GM12878 (cell line): ENCODE results near the gene EPB41. TPM values are rescaled to one million over a fixed set of nuclear protein-coding genes. Genes with fewer than 3 reads are reported as not detected.
"Not testable (repeated sequence)": the region's sequence is repeated elsewhere in the genome, so short reads cannot be mapped to it uniquely, and the experiment has no call there.

Experiments used
- ATAC-seq: fragments of 200-7000 bp; cut with Tn5 transposase; 3 replicates; pipeline ENCODE4 v1.9.1; 2020; ENCODE audit warnings: mild to moderate bottlenecking, moderate library complexity
- BruUV-seq: library from RNA; stranded (reverse); fragments of 400-500 nt; replicated peaks from 2 replicates; lab custom pipeline; 2021; lab: Mats Ljungman, UMichigan
- CTCF ChIA-PET: fragments of 300-600 bp; sonication (Branson Sonifier 250); formaldehyde crosslinking; extraction: SDS; loops from one replicate; lab custom pipeline; 2021; ENCODE audit warnings: inconsistent platforms; lab: Yijun Ruan, JAX
- POLR2A ChIA-PET: fragments of 350-600 bp; formaldehyde crosslinking; extraction: SDS; loops from one replicate; lab custom pipeline; 2021; ENCODE audit warnings: inconsistent platforms; lab: Charles Lee
- RAD21 ChIA-PET: fragments of 300-600 bp; sonication (Branson Sonifier 250); formaldehyde crosslinking; loops from one replicate; lab custom pipeline; 2023; ENCODE audit warnings: antibody characterized with exemption; ENCODE audit not compliant: unreplicated experiment; lab: Charles Lee
- SMC1A ChIA-PET: fragments of 300-600 bp; sonication (Branson Sonifier 250); formaldehyde crosslinking; loops from one replicate; lab custom pipeline; 2023; ENCODE audit not compliant: unreplicated experiment, uncharacterized antibody; lab: Charles Lee
- DNase-seq: peaks from one replicate; pipeline ENCODE4 v3.0.0-alpha.2; 2011; ENCODE audit warnings: low read depth, low spot score
- FAIRE-seq: peaks from 3 replicates; lab custom pipeline; 2011; peaks lifted over from hg19 to GRCh38; lab: Jason Lieb, UNC
- H2AFZ ChIP-seq: 2 replicates; pipeline ENCODE4 v1.6.0; 2011; ENCODE audit warnings: low read depth, low read length, control low read depth; ENCODE audit not compliant: control insufficient read depth
- H3K27ac ChIP-seq: 2 replicates; pipeline ENCODE4 v1.5.1; 2011; ENCODE audit warnings: control low read depth; ENCODE audit not compliant: control insufficient read depth, insufficient read depth
- H3K27me3 ChIP-seq, 2 experiments: replicated peaks in 1 of 2; 2 replicates each; pipeline versions ENCODE4 v1.6.0 to v1.6.1; 2011; ENCODE audit warnings: low read length in 1 of 2; ENCODE audit not compliant: control insufficient read depth in 2 of 2, insufficient read depth in 2 of 2
- H3K36me3 ChIP-seq, 2 experiments: 2 replicates each; pipeline ENCODE4 v1.5.1; 2011; ENCODE audit warnings: low read length in 1 of 2; ENCODE audit not compliant: control insufficient read depth in 2 of 2, insufficient read depth in 2 of 2
- H3K4me1 ChIP-seq: 2 replicates; pipeline ENCODE4 v1.6.1; 2011; ENCODE audit warnings: mild to moderate bottlenecking, low read length, moderate library complexity, mixed read lengths; ENCODE audit not compliant: control insufficient read depth, insufficient read depth
- H3K4me2 ChIP-seq: 2 replicates; pipeline ENCODE4 v1.6.0; 2011; ENCODE audit warnings: control low read depth; ENCODE audit not compliant: control insufficient read depth, insufficient read depth
- H3K4me3 ChIP-seq: fragments of 200-600 bp; sonication (generic); 2 replicates; pipeline ENCODE4 v1.5.1; 2016
- H3K79me2 ChIP-seq: 2 replicates; pipeline ENCODE4 v1.6.0; 2011; ENCODE audit warnings: low read length; ENCODE audit not compliant: control insufficient read depth, insufficient read depth
- H3K9ac ChIP-seq: 2 replicates; pipeline ENCODE4 v1.8.0; 2011; ENCODE audit warnings: low read length, control low read depth, mixed read lengths; ENCODE audit not compliant: control insufficient read depth, insufficient read depth
- H3K9me3 ChIP-seq: replicated peaks from 3 replicates; pipeline ENCODE4 v1.5.1; 2011; ENCODE audit warnings: mild to moderate bottlenecking, low read length; ENCODE audit not compliant: control insufficient read depth, insufficient read depth
- H4K20me1 ChIP-seq: 2 replicates; pipeline ENCODE4 v1.6.0; 2011; ENCODE audit not compliant: control insufficient read depth, insufficient read depth
- POLR2A ChIP-seq: IDR thresholded peaks from 2 replicates; pipeline ENCODE4 v1.6.1; 2011; ENCODE audit warnings: low read depth, mild to moderate bottlenecking, low read length
- WGBS: methylation state at CpG from one replicate; pipeline ENCODE4 v1.1.6; 2016; ENCODE audit warnings: low lambda C conversion rate; ENCODE audit not compliant: insufficient replicate concordance, insufficient coverage; ENCODE audit errors: missing lambda C conversion rate; 5-methylcytosine and 5-hydroxymethylcytosine counted together
- in situ Hi-C: fragments of 300-500 bp; cut with MboI; formaldehyde crosslinking; loops from 9 replicates; pipeline ENCODE4 v1.14.3; 2018; ENCODE audit warnings: mixed read lengths
- intact Hi-C: fragments of 100-400 bp; cut with micrococcal nuclease; formaldehyde crosslinking; loops from one replicate; pipeline ENCODE4 v1.14.2; 2022; ENCODE audit not compliant: unreplicated experiment
- polyA plus RNA-seq, 11 experiments: library from polyadenylated mRNA; depleted of rRNA in 4 of 11; unstranded in 6 of 11; stranded (reverse) in 5 of 11; fragments of >200 nt; fragmentation: Nextera tagmentation in 4 of 11; fragmentation: Illumina TruSeq in 1 of 11; extraction: Ambion mirVana in 4 of 11; extraction: Trizol in 1 of 11; gene quantifications; 1 replicate in 1 of 11; 2 replicates in 10 of 11; pipeline versions ENCODE4 v1.2.1 to v1.2.3, GENCODE V29; 2011 to 2016; ENCODE audit warnings: inconsistent platforms in 2 of 11, missing spikeins in 2 of 11, low read depth in 1 of 11
- total RNA-seq, 4 experiments: library from RNA; depleted of rRNA in 3 of 4; stranded (reverse); fragments of >200 nt in 3 of 4; fragmentation: Illumina TruSeq in 1 of 4; extraction: Trizol in 1 of 4; gene quantifications; 2 replicates each; pipeline versions ENCODE4 v1.2.1 to v1.2.3, GENCODE V29; 2013 to 2021
- TF ChIP-seq, protein P1 (sequence below): fragments of 450-650 bp; IDR thresholded peaks from 2 replicates; pipeline ENCODE4 v1.6.1; 2017; ENCODE audit warnings: mild to moderate bottlenecking, low read depth, inconsistent platforms; ENCODE audit not compliant: poor library complexity, severe bottlenecking

Gene EPB41
- total and polyA plus RNA-seq, 10 of the 15 experiments (the other 5 are each of a cell fraction or from before 2014, with no cell fraction given) = 1.1 to 77.6 (median 58.8) TPM

DNA sequence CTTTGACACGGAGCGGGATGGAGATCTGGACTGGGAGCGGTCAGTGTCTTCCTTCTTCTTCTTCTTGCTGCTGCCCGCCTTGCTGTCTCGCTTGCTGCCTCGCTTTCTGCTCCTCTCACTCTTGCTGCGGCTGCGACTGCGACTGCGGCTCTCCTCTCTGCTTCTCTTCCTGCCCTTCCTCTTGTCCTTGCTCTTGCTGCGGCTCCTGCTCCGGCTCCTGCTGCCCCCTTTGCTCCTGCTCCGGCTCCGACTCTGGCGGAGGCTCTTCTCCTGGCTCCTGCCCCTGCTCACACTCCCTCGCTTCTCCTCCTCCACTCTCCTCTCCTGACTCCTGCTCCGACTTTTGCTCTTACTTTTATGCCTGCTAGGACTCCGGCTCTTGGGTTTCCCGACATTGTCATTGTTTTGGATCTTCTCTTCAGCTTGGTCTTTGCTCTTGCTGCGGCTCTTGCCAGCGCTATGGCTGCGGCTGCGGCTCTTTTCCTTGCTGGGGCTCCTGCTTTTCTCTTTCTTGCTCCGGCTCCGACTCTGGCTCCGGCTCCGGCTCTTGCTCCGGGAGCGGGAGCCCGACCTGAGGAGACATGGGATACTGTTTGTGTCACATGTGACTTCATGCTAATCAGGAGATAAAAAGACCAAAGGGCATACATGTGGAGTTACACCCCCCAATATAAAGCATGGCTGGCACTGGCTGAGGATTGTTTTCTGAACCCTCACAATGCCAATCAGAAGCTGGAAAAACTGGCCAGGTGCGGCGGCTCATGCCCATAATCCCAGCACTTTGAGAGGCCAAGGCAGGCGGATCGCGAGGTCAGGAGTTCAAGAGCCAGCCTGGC is 234.5 kb downstream of the EPB41 start:
- H3K9me3 ChIP-seq = no peaks in the 10 kb centered on the region
- H3K79me2 ChIP-seq = no peaks in the 10 kb centered on the region
- H3K4me3 ChIP-seq = no peak overlapping the region
- no peak overlapping the region for H3K27ac ChIP-seq
- TF ChIP-seq, protein P1, sequence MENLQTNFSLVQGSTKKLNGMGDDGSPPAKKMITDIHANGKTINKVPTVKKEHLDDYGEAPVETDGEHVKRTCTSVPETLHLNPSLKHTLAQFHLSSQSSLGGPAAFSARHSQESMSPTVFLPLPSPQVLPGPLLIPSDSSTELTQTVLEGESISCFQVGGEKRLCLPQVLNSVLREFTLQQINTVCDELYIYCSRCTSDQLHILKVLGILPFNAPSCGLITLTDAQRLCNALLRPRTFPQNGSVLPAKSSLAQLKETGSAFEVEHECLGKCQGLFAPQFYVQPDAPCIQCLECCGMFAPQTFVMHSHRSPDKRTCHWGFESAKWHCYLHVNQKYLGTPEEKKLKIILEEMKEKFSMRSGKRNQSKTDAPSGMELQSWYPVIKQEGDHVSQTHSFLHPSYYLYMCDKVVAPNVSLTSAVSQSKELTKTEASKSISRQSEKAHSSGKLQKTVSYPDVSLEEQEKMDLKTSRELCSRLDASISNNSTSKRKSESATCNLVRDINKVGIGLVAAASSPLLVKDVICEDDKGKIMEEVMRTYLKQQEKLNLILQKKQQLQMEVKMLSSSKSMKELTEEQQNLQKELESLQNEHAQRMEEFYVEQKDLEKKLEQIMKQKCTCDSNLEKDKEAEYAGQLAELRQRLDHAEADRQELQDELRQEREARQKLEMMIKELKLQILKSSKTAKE = no peak
- TF ChIP-seq POLR2A = peak; percentile 28; the same call in 1 of the 2 replicates
- H4K20me1 ChIP-seq = no peaks in the 10 kb centered on the region
- FAIRE-seq = no peak
- ChIA-PET RAD21 (no interaction called here), POLR2A (no interaction called here), CTCF (no interaction called here), SMC1A (no interaction called here)
- no peaks in the 10 kb centered on the region for H3K4me1 ChIP-seq
- no peak overlapping the region for H2AFZ ChIP-seq
- intact Hi-C loops (no loop called here), in situ Hi-C loops (no loop called here)
- H3K36me3 ChIP-seq = peaks cover 31 to 46% of the 10 kb centered on the region in 2 experiments
- no peak for ATAC-seq
- no peaks in the 10 kb centered on the region for H3K27me3 ChIP-seq
- 98% methylated on average over 31 of the region's 35 CpGs for WGBS
- no TSS peak for BruUV-seq
- no peak overlapping the region for H3K4me2 ChIP-seq
- H3K9ac ChIP-seq = no peak overlapping the region
- DNase-seq = no peak

DNA sequence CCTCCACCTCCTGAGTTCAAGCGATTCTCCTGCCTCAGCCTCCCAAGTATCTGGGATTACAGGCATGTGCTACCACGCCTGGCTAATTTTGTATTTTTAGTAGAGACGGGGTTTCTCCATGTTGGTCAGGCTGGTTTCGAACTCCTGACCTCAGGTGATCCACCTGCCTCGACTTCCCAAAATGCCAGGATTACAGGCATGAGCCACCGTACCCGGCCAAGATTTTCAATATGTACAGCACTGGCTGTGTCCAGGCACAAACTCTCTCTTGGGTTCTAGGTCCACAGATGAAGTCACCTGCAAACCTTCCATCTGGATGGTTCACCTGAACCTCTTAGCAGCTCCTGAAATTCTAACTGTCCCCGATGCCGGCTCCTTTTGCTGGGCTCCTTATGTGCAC is 236.0 kb downstream of the EPB41 start:
- H3K4me1 ChIP-seq, H3K4me3 ChIP-seq, H4K20me1 ChIP-seq, in situ Hi-C loops, SMC1A ChIA-PET, H3K79me2 ChIP-seq, intact Hi-C loops, CTCF ChIA-PET, H3K4me2 ChIP-seq, FAIRE-seq, H3K9ac ChIP-seq, H3K27ac ChIP-seq, H2AFZ ChIP-seq, BruUV-seq, RAD21 ChIA-PET, ATAC-seq, H3K27me3 ChIP-seq, H3K9me3 ChIP-seq, DNase-seq: not testable (repeated sequence)
- POLR2A ChIA-PET = interaction anchor here (0.7 kb wide), 1 partner anchor 8 kb away, joined by 3 read pairs; no protein-coding TSS in a partner anchor
- H3K36me3 ChIP-seq = peaks cover 32 to 57% of the 10 kb centered on the region in 2 experiments
- 96% methylated on average over 9 of the region's 9 CpGs for WGBS
